H1 (cell line): ENCODE measurements around the gene KRT78. TPM values are rescaled to one million over a fixed set of nuclear protein-coding genes. Genes with fewer than 3 reads are reported as not detected.

ENCODE experiments used
- CTCF ChIA-PET: fragments of 300-600 bp; sonication (Branson Sonifier 250); formaldehyde crosslinking; loops from one replicate; lab custom pipeline; 2021; ENCODE audit not compliant: partially characterized antibody; lab: Charles Lee
- POLR2A ChIA-PET: fragments of 300-600 bp; sonication (Branson Sonifier 250); formaldehyde crosslinking; loops from one replicate; lab custom pipeline; 2021; ENCODE audit warnings: inconsistent platforms; ENCODE audit not compliant: partially characterized antibody; lab: Charles Lee
- DNase-seq, 2 experiments: peaks; one replicate each; pipeline versions ENCODE4 v3.0.0 to v3.0.0-alpha.2; 2010 to 2022; ENCODE audit warnings: low spot score in 2 of 2, low read depth in 1 of 2, mixed read lengths in 1 of 2
- FAIRE-seq: peaks from 2 replicates; lab custom pipeline; 2011; peaks lifted over from hg19 to GRCh38; lab: Jason Lieb, UNC
- H2AFZ ChIP-seq: 2 replicates; pipeline ENCODE4 v1.8.1; 2012; ENCODE audit warnings: low read length, inconsistent platforms
- H2AK5ac ChIP-seq: 2 replicates; pipeline ENCODE4 v1.6.1; 2013; ENCODE audit warnings: low read depth, low read length
- H2BK120ac ChIP-seq: replicated peaks from 2 replicates; pipeline ENCODE3; 2013; ENCODE audit warnings: low read depth, low read length, inconsistent platforms
- H2BK12ac ChIP-seq: 2 replicates; pipeline ENCODE4 v1.6.1; 2013; ENCODE audit warnings: low read depth, low read length
- H2BK15ac ChIP-seq: 2 replicates; pipeline ENCODE4 v1.6.1; 2013; ENCODE audit warnings: low read length
- H2BK20ac ChIP-seq: 2 replicates; pipeline ENCODE4 v1.6.1; 2013; ENCODE audit warnings: low read length
- H2BK5ac ChIP-seq: 2 replicates; pipeline ENCODE4 v1.6.1; 2013; ENCODE audit warnings: low read depth, low read length
- H3K14ac ChIP-seq: 2 replicates; pipeline ENCODE4 v1.6.1; 2013; ENCODE audit warnings: inconsistent platforms; ENCODE audit not compliant: insufficient read length
- H3K18ac ChIP-seq: 2 replicates; pipeline ENCODE4 v1.6.1; 2013; ENCODE audit warnings: low read length; ENCODE audit errors: extremely low read depth
- H3K23ac ChIP-seq: 2 replicates; pipeline ENCODE4 v1.6.1; 2013; ENCODE audit warnings: inconsistent platforms; ENCODE audit not compliant: insufficient read length
- H3K23me2 ChIP-seq: 2 replicates; pipeline ENCODE4 v1.6.1; 2013; ENCODE audit warnings: low read depth, low read length
- H3K27ac ChIP-seq: 2 replicates; pipeline ENCODE4 v1.6.1; 2011; ENCODE audit warnings: low read depth, low read length, inconsistent platforms
- H3K27me3 ChIP-seq, 4 experiments: replicated peaks in 1 of 4; 1 replicate in 1 of 4; 2 replicates in 3 of 4; pipeline versions ENCODE4 v1.6.1 to v1.8.1; 2011 to 2013; ENCODE audit warnings: low read length in 3 of 4, mild to moderate bottlenecking in 3 of 4, inconsistent platforms in 2 of 4, mixed read lengths in 2 of 4, moderate library complexity in 1 of 4; ENCODE audit not compliant: control insufficient read depth in 3 of 4, insufficient read depth in 3 of 4; ENCODE audit errors: extremely low read depth in 1 of 4
- H3K36me3 ChIP-seq, 4 experiments: 2 replicates each; pipeline versions ENCODE4 v1.6.1 to v1.8.1; 2011 to 2013; ENCODE audit warnings: mild to moderate bottlenecking in 4 of 4, low read length in 3 of 4, moderate library complexity in 2 of 4, control low read depth in 1 of 4, inconsistent platforms in 1 of 4; ENCODE audit not compliant: insufficient read depth in 4 of 4, control insufficient read depth in 2 of 4
- H3K4ac ChIP-seq: replicated peaks from 2 replicates; pipeline ENCODE3; 2013; ENCODE audit warnings: low read length, low read depth, mixed read lengths, inconsistent platforms; ENCODE audit not compliant: insufficient read length
- H3K4me1 ChIP-seq, 4 experiments: replicated peaks in 1 of 4; 1 replicate in 1 of 4; 2 replicates in 3 of 4; pipeline versions ENCODE4 v1.6.1 to v1.8.1; 2011 to 2013; ENCODE audit warnings: low read length in 3 of 4, inconsistent platforms in 2 of 4, mixed read lengths in 1 of 4; ENCODE audit not compliant: insufficient read depth in 4 of 4, control insufficient read depth in 3 of 4
- H3K4me2 ChIP-seq, 2 experiments: 2 replicates each; pipeline versions ENCODE4 v1.6.1 to v1.8.1; 2011 to 2013; ENCODE audit warnings: low read depth in 2 of 2, low read length in 2 of 2, control low read depth in 1 of 2, inconsistent platforms in 1 of 2, mild to moderate bottlenecking in 1 of 2; ENCODE audit not compliant: insufficient read depth in 1 of 2
- H3K4me3 ChIP-seq, 4 experiments: fragments of 200-600, 300-600 bp in 1 of 4; sonication (generic), shearing (Covaris generic), sonication (Bioruptor Twin) in 1 of 4; 2 replicates each; pipeline versions ENCODE4 v1.5.1 to v1.8.1; 2011 to 2016; ENCODE audit warnings: low read length in 4 of 4, low read depth in 3 of 4, control low read depth in 2 of 4, inconsistent platforms in 2 of 4, mild to moderate bottlenecking in 2 of 4, mixed read lengths in 1 of 4, moderate library complexity in 1 of 4; ENCODE audit not compliant: insufficient read depth in 2 of 4; ENCODE audit errors: extremely low read depth in 1 of 4
- H3K56ac ChIP-seq: replicated peaks from 2 replicates; pipeline ENCODE3; 2013; ENCODE audit warnings: low read depth, mild to moderate bottlenecking, mixed read lengths, low read length, inconsistent platforms; ENCODE audit not compliant: insufficient read length
- H3K79me1 ChIP-seq: 2 replicates; pipeline ENCODE4 v1.6.1; 2013; ENCODE audit warnings: low read depth, low read length, control low read depth
- H3K79me2 ChIP-seq, 2 experiments: 2 replicates each; pipeline versions ENCODE4 v1.6.1 to v1.8.1; 2012 to 2013; ENCODE audit warnings: low read length in 2 of 2, mild to moderate bottlenecking in 2 of 2, inconsistent platforms in 1 of 2; ENCODE audit not compliant: insufficient read depth in 2 of 2, control insufficient read depth in 1 of 2
- H3K9ac ChIP-seq, 4 experiments: replicated peaks in 1 of 4; 1 replicate in 1 of 4; 2 replicates in 3 of 4; pipeline versions ENCODE4 v1.6.1 to v1.8.1; 2011 to 2013; ENCODE audit warnings: low read depth in 3 of 4, low read length in 3 of 4, control low read depth in 2 of 4, mild to moderate bottlenecking in 2 of 4, moderate library complexity in 2 of 4, inconsistent platforms in 1 of 4; ENCODE audit errors: extremely low read depth in 1 of 4
- H3K9me3 ChIP-seq, 2 experiments: 2 replicates each; pipeline versions ENCODE4 v1.6.1 to v1.8.1; 2012 to 2013; ENCODE audit warnings: mild to moderate bottlenecking in 2 of 2, moderate library complexity in 2 of 2, control low read depth in 1 of 2, inconsistent platforms in 1 of 2, low read depth in 1 of 2, low read length in 1 of 2, mixed read lengths in 1 of 2; ENCODE audit not compliant: insufficient read depth in 2 of 2
- H4K20me1 ChIP-seq, 2 experiments: replicated peaks in 1 of 2; 2 replicates each; pipeline versions ENCODE3 to v1.8.1; 2011 to 2013; ENCODE audit warnings: inconsistent platforms in 2 of 2, low read length in 2 of 2, mild to moderate bottlenecking in 1 of 2; ENCODE audit not compliant: insufficient read depth in 2 of 2, control insufficient read depth in 1 of 2
- H4K5ac ChIP-seq: 2 replicates; pipeline ENCODE4 v1.6.1; 2013; ENCODE audit warnings: low read length, low read depth, mixed read lengths, inconsistent platforms; ENCODE audit not compliant: insufficient read length
- H4K8ac ChIP-seq: 2 replicates; pipeline ENCODE4 v1.8.0; 2013; ENCODE audit warnings: mild to moderate bottlenecking, moderate library complexity, low read length, inconsistent platforms; ENCODE audit not compliant: insufficient read depth; ENCODE audit errors: extremely low read depth
- H4K91ac ChIP-seq: replicated peaks from 2 replicates; pipeline ENCODE3; 2013; ENCODE audit warnings: low read length, mixed read lengths, inconsistent platforms; ENCODE audit not compliant: insufficient read length
- ASH2L ChIP-seq: fragments of 200-600, 300-600 bp; sonication (generic); IDR thresholded peaks from one replicate; pipeline ENCODE4 v1.7.1; 2017; ENCODE audit warnings: low read length
- CHD1 ChIP-seq: IDR thresholded peaks from 2 replicates; pipeline ENCODE4 v1.6.1; 2012; ENCODE audit warnings: low read depth, low read length, improper control_type of control experiment
- FOSL1 ChIP-seq: IDR thresholded peaks from 2 replicates; pipeline ENCODE4 v1.6.1; 2011; ENCODE audit warnings: mild to moderate bottlenecking, low read depth, low read length, moderate library complexity; ENCODE audit not compliant: insufficient read depth
- GABPA ChIP-seq: IDR thresholded peaks from 2 replicates; pipeline ENCODE4 v1.6.1; 2011; ENCODE audit warnings: mild to moderate bottlenecking, low read length, moderate library complexity, borderline replicate concordance; ENCODE audit not compliant: insufficient read depth
- WGBS, 2 experiments: shearing (Covaris generic) in 1 of 2; methylation state at CpG; one replicate each; pipeline versions ENCODE4 v1.1.6 to v1.1.7; 2013 to 2015; ENCODE audit warnings: low lambda C conversion rate in 2 of 2, mixed read lengths in 2 of 2, inconsistent platforms in 1 of 2, low coverage in 1 of 2, missing lambda C conversion rate in 1 of 2; ENCODE audit not compliant: insufficient replicate concordance in 2 of 2, insufficient coverage in 1 of 2, insufficient read length in 1 of 2; ENCODE audit errors: extremely low coverage in 1 of 2, missing lambda C conversion rate in 1 of 2; 5-methylcytosine and 5-hydroxymethylcytosine counted together
- polyA plus RNA-seq, 7 experiments: library from polyadenylated mRNA; depleted of rRNA in 3 of 7; stranded (reverse) in 5 of 7; unstranded in 2 of 7; fragments of >200 nt in 5 of 7; fragments of 200-250 nt in 2 of 7; gene quantifications; 1 replicate in 5 of 7; 2 replicates in 1 of 7; 4 replicates in 1 of 7; pipeline versions ENCODE4 v1.2.1 to v1.2.3, GENCODE V29; 2011 to 2013; ENCODE audit warnings: missing spikeins in 2 of 7, mixed read lengths in 2 of 7
- total RNA-seq: library from RNA; stranded (reverse); fragmentation: NEBNext Ultra II Directional; extraction: Animal tissue kit (Norgen Biotek cat#: 25700); gene quantifications from 2 replicates; pipeline ENCODE4 v1.2.1, GENCODE V29; 2021
- TF ChIP-seq, protein P1 (sequence below), 3 experiments: IDR thresholded peaks; 1 replicate in 2 of 3; 2 replicates in 1 of 3; pipeline versions ENCODE4 v1.5.1 to v1.6.1; 2011; ENCODE audit warnings: low read length in 3 of 3, mild to moderate bottlenecking in 3 of 3, inconsistent platforms in 2 of 3, low read depth in 1 of 3, moderate library complexity in 1 of 3; ENCODE audit not compliant: insufficient read depth in 1 of 3; ENCODE audit errors: control extremely low read depth in 1 of 3

The KRT78 gene
- total and polyA plus RNA-seq, 2 of the 8 experiments (the other 6 are each of a cell fraction or from before 2014, with no cell fraction given), result not detected

- Histone ChIP-seq H4K91ac (no peak overlapping the region), H2BK15ac (no peak overlapping the region), H2AK5ac (no peak overlapping the region), H3K36me3 (no peaks in the 10 kb centered on the region), H4K8ac (no peak overlapping the region; the same call in 1 of the 2 replicates), H2BK12ac (no peak overlapping the region), H3K4me3 (no peak overlapping the region), H3K9ac (no peak overlapping the region), H4K20me1 (no peaks in the 10 kb centered on the region), H3K4me1 (peaks cover 3 to 6% (median 4%) of the 10 kb centered on the region in 4 experiments), H4K5ac (no peak overlapping the region), H2AFZ (no peak overlapping the region), H2BK20ac (no peak overlapping the region), H2BK120ac (no peak overlapping the region), H3K4me2 (no peak overlapping the region), H3K23ac (no peak overlapping the region), H3K4ac (no peak overlapping the region), H3K79me1 (no peaks in the 10 kb centered on the region), H3K27me3 (no peaks in the 10 kb centered on the region), H3K18ac (no peak overlapping the region), H3K9me3 (no peaks in the 10 kb centered on the region), H3K79me2 (no peaks in the 10 kb centered on the region), H3K23me2 (peaks cover 2% of the 10 kb centered on the region; the same call in 1 of the 2 replicates), H2BK5ac (no peak overlapping the region), H3K56ac (no peak overlapping the region), H3K14ac (no peak overlapping the region), H3K27ac (no peak overlapping the region)
- DNase-seq, result no peak
- FAIRE-seq, result no peak
- CTCF ChIA-PET, result interaction anchor here (0.6 to 3.0 kb wide), 14 partner anchors 9 to 684 kb away, joined by 3 to 11 read pairs (median 4); no protein-coding TSS in a partner anchor
- WGBS, 2 experiments, result 87% methylated on average over 16 of the region's 16 CpGs; no CpG with 5 or more reads in 1 of the 2 experiments
- POLR2A ChIA-PET, result interaction anchor here (0.6 kb wide), 2 partner anchors 172 to 179 kb away, joined by 3 read pairs; no protein-coding TSS in a partner anchor
- TF ChIP-seq, protein P1, sequence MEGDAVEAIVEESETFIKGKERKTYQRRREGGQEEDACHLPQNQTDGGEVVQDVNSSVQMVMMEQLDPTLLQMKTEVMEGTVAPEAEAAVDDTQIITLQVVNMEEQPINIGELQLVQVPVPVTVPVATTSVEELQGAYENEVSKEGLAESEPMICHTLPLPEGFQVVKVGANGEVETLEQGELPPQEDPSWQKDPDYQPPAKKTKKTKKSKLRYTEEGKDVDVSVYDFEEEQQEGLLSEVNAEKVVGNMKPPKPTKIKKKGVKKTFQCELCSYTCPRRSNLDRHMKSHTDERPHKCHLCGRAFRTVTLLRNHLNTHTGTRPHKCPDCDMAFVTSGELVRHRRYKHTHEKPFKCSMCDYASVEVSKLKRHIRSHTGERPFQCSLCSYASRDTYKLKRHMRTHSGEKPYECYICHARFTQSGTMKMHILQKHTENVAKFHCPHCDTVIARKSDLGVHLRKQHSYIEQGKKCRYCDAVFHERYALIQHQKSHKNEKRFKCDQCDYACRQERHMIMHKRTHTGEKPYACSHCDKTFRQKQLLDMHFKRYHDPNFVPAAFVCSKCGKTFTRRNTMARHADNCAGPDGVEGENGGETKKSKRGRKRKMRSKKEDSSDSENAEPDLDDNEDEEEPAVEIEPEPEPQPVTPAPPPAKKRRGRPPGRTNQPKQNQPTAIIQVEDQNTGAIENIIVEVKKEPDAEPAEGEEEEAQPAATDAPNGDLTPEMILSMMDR (IDR thresholded peaks at IDR 0.05; ENCODE audit: control extremely low read depth in 1 of 3, insufficient read depth in 1 of 3, low read depth in 1 of 3, low read length in 3 of 3), result peak in 1 of 3 experiments; percentile 22; a peak in 1 of 4 replicates
- no peak for TF ChIP-seq CHD1
- TF ChIP-seq GABPA, result no peak
- TF ChIP-seq FOSL1, result no peak
- TF ChIP-seq ASH2L, result no peak
Measured at GRCh38 chr12:52807544-52808470, 41.0 kb downstream of the KRT78 start.
